22Rv1 (cell line): Measurements from ENCODE around the gene DRP2.

Experiments used
- ZFX ChIP-seq: fragments of 450-650 bp; IDR thresholded peaks from 2 replicates; pipeline ENCODE4 v1.6.1; 2017; ENCODE audit warnings: antibody characterized with exemption, borderline replicate concordance
- TF ChIP-seq, protein P1 (sequence below): fragments of 450-650 bp; IDR thresholded peaks from 2 replicates; pipeline ENCODE4 v1.5.1; 2017; ENCODE audit warnings: mild to moderate bottlenecking

DNA sequence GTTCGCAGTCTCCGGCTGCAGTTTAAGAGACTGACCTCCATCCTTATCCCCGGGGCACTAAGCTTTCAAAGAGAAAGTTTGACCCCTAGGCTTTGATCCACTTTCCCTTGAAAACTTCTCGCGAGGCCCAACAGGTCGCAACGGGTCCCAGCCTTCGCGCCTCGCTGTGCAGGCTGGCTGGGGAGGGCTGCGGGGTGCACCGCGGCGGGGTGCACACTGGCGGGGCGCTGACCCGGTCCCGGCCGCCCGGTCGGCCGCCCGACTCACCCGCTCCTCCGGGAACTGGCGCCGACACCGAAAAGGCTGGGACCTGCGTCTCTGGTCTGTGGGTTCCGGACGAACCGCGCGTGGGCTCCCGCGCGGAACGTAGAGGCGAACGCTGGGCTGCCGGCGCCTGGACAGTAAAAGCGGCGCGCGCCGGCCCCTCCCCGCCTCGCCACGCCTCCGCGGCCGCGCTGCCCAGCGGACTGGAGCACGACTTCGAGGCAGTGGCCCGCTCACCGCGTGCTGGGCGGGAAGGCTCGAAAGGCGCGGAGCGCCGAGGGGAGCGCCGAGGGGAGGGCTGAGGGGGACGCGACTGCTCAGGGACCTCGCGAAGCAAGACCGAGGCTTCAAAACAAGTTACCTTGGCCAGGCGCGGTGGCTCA is 71.5 kb downstream of the DRP2 start, which contains the start of gene TAF7L:
- TF ChIP-seq, protein P1, sequence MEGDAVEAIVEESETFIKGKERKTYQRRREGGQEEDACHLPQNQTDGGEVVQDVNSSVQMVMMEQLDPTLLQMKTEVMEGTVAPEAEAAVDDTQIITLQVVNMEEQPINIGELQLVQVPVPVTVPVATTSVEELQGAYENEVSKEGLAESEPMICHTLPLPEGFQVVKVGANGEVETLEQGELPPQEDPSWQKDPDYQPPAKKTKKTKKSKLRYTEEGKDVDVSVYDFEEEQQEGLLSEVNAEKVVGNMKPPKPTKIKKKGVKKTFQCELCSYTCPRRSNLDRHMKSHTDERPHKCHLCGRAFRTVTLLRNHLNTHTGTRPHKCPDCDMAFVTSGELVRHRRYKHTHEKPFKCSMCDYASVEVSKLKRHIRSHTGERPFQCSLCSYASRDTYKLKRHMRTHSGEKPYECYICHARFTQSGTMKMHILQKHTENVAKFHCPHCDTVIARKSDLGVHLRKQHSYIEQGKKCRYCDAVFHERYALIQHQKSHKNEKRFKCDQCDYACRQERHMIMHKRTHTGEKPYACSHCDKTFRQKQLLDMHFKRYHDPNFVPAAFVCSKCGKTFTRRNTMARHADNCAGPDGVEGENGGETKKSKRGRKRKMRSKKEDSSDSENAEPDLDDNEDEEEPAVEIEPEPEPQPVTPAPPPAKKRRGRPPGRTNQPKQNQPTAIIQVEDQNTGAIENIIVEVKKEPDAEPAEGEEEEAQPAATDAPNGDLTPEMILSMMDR: no peak
- no peak for TF ChIP-seq ZFX
